Kidney epithelial cell (primary cell): ENCODE data around the gene DAAM2. TPM values are rescaled to one million over a fixed set of nuclear protein-coding genes. Genes with fewer than 3 reads are reported as not detected.

ENCODE experiments used
- DNase-seq: peaks from one replicate; pipeline ENCODE4 v3.0.0-alpha.2; 2010; ENCODE audit warnings: low read depth
- H3K27me3 ChIP-seq: 2 replicates; pipeline ENCODE4 v1.6.0; 2011; ENCODE audit warnings: low read length; ENCODE audit not compliant: control insufficient read depth, insufficient read depth
- H3K36me3 ChIP-seq: 2 replicates; pipeline ENCODE4 v1.5.1; 2011; ENCODE audit warnings: low read length; ENCODE audit not compliant: control insufficient read depth, insufficient read depth
- H3K4me3 ChIP-seq: 2 replicates; pipeline ENCODE4 v1.5.1; 2011; ENCODE audit warnings: low read depth, mild to moderate bottlenecking, control low read depth, low read length
- CTCF ChIP-seq: IDR thresholded peaks from 2 replicates; pipeline ENCODE4 v1.5.1; 2011; ENCODE audit warnings: mild to moderate bottlenecking, moderate library complexity, low read length, control low read depth, inconsistent platforms; ENCODE audit not compliant: insufficient read depth, poor library complexity, severe bottlenecking
- total RNA-seq: library from RNA; depleted of rRNA; stranded (reverse); fragments of >200 nt; gene quantifications from 2 replicates; pipeline ENCODE4 v1.2.3, GENCODE V29; 2015

DAAM2 gene
- total RNA-seq, 1 donor from 2014 or later, result 1.3 TPM

DNA sequence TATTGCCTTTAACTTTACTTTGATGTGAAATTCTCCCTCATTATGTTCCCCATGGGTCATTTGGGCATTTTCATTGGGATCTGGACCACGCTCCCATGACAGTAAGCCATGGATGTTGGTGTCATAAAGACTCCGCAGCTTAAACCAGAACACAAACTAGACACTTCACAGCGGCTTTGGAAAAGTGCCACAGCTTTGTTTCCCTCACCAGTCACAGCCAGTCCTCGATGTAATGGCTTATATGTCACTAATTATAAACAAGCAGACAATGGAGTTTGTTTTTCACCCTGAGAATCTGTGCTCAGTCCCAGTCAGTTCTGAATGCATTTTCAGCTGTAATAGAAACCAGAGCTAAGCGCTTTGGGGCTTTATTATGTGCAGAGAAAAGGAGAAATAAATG, 23.2 kb upstream of the DAAM2 start:
- H3K36me3 ChIP-seq, result no peaks in the 10 kb centered on the region
- DNase-seq, result no peak
- H3K27me3 ChIP-seq, result no peaks in the 10 kb centered on the region
- no peak for TF ChIP-seq CTCF
- no peak overlapping the region for H3K4me3 ChIP-seq

- TF ChIP-seq CTCF, result no peak
- no peak for DNase-seq
- H3K4me3 ChIP-seq, result no peak overlapping the region
- no peaks in the 10 kb centered on the region for H3K27me3 ChIP-seq
- H3K36me3 ChIP-seq, result no peaks in the 10 kb centered on the region
These were observed 21.7 kb upstream of the DAAM2 start for GRCh38 chr6:39770446-39770845.

DNA sequence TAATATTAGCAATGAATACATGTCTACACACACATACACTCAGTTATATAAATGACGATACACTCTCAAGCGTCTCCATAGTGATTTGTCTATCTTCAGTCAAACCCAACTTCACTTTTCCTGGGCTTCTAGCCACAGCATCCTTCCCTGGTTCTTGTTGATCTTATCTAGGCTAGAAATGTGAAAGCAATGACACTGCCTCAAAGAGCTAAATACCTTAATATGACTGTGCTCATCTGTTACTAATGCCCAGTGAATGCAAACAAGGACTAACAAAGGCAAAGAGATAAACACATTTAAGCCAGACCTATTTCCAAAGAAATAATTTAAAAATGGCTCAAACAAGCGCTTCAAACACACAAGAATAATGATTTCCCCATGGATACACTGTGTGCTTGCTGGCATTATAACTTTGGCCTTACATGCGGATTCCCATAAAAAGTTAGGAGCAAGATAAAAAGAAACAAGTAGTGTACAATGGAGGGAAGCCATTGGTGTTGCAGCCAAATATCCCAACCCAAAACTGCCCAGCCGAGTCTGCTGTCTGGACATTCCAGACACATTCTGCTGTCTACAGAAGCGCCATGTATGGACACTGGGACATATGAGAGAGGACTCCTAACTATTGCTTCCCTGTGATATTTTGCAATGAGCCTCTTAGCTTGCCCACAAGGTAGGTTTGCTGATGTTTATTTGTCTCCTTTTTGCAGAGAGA, 19.5 kb upstream of the DAAM2 start:
- no peak for TF ChIP-seq CTCF
- no peaks in the 10 kb centered on the region for H3K36me3 ChIP-seq
- no peak overlapping the region for H3K4me3 ChIP-seq
- DNase-seq, result no peak
- no peaks in the 10 kb centered on the region for H3K27me3 ChIP-seq

DNA sequence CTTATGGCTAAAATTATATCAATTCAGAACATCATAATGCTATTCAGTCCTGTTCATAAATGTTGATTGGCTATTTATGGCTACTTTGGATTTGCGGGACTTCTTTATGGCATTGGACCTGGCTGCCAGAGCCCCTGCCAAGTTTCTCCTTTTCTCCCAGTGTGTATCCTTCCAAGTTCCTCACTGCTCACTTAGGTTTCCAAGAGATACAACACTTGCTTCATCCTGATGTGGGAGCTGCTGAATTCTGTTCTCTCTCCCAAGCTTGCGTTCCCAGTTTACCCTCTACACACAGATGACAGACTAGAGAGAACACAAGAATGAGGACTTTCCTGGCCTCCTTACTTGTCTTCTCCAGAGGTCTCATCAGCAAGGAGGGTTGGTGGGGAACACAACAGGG, 18.4 kb upstream of the DAAM2 start:
- no peak overlapping the region for H3K4me3 ChIP-seq
- no peaks in the 10 kb centered on the region for H3K36me3 ChIP-seq
- no peak for DNase-seq
- TF ChIP-seq CTCF, result no peak
- H3K27me3 ChIP-seq, result no peaks in the 10 kb centered on the region

GRCh38 chr6:39776581-39776980, 15.6 kb upstream of the DAAM2 start:
- Histone ChIP-seq H3K27me3 (no peaks in the 10 kb centered on the region), H3K4me3 (no peak overlapping the region), H3K36me3 (no peaks in the 10 kb centered on the region)
- TF ChIP-seq CTCF, result no peak
- no peak for DNase-seq

GRCh38 chr6:39777218-39777617, 15.0 kb upstream of the DAAM2 start:
- Histone ChIP-seq H3K36me3 (no peaks in the 10 kb centered on the region), H3K4me3 (no peak overlapping the region), H3K27me3 (no peaks in the 10 kb centered on the region)
- TF ChIP-seq CTCF, result no peak
- DNase-seq, result no peak
